Occipital lobe (tissue), 2 donors: Measurements from ENCODE around the gene LRTM2. TPM values are rescaled to one million over a fixed set of nuclear protein-coding genes. Genes with fewer than 3 reads are reported as not detected.
"Not testable (repeated sequence)": the region's sequence is repeated elsewhere in the genome, so short reads cannot be mapped to it uniquely, and the experiment has no call there.

Experiments used
- DNase-seq: peaks from one replicate; lab custom pipeline; 2025; lab: John Stamatoyannopoulos, UW
- total RNA-seq: library from RNA; depleted of rRNA; stranded (reverse); fragments of >200 nt; gene quantifications from one replicate; pipeline ENCODE4 v1.2.3, GENCODE V29; 2014

The LRTM2 gene
- total RNA-seq, 1 donor from 2014 or later, result 4.5 TPM

DNA sequence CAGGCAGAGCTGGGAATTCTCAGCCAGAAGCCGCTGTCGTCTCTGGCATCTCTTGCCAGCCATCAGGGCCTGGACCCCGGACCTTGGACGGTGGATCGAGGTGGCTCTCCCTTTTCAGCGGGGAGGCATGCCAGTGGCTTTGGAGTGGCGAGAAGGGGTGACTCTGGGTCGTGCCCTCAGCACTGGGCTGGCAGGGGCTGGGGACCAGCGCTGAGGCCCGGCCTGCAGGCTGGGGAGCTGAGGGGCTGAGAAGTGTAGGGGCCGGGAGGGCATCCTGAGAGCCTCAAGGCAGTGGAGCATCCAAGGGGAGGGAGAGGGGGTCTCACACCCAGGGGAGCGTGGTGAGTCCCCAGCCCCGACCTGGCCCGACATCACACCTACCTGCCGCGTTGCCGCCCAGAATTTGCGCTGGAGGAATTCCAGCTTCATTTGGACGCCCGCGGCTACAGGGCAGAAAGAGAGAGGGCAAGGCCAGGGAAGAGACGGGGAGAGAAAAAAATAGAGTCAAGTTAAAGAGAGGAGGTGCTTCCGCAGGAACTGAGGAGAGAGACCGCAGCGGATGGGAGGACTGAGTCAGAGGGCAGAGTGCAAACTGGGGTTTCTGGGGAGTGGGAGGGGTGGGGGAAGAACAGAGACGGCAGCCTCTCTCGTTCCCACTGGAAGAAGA is 9.0 kb upstream of the LRTM2 start:
- no peak for DNase-seq

DNA sequence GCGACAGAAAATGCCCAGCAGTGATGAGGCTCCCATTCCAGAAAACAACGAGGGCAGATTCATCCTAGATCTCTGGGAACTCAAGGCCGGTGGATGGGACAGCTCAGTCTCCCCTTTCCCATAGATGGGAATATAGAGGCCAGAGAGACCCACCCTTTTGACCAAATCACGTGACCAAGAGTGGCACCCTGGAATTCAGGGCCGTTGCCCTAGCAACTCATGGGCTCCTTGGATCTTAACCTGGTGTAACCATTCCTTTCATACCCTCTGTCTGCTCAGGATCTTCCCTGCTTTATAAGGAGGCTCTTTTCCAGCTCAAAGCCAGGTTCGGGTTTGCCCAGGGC is 8.4 kb upstream of the LRTM2 start:
- no peak for DNase-seq

DNA sequence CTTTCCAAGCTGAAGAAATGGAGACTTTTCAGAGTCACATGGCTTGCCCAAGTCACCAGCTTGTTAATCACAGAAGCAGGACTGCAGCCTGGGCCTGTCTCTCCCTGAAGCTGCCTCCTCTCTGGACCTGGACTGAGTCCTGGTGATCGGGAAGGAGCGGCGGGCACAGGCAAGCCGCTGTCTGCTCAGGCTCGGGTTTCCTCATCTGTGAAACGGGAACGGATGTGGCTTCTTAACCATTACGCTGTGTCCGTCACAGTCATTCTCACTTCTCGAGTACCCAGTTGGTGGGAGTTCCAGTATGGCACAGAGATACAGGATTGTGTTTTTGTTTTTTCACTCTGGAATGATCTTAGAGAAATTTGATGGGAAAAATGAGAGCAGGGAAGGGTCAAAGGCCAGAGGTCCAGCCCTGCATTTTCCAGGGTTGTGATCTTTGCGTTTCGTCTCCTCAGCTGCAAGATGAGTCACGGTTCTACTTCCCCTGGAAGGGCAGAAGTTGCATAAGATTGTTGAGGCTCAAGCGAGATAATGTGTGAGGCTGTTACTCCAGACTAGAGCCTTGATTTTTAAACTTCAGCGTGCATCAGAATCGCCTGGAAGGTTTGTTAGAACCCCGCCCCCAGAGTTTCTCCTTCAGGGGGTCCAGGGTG is 7.6 kb upstream of the LRTM2 start:
- no peak for DNase-seq

DNA sequence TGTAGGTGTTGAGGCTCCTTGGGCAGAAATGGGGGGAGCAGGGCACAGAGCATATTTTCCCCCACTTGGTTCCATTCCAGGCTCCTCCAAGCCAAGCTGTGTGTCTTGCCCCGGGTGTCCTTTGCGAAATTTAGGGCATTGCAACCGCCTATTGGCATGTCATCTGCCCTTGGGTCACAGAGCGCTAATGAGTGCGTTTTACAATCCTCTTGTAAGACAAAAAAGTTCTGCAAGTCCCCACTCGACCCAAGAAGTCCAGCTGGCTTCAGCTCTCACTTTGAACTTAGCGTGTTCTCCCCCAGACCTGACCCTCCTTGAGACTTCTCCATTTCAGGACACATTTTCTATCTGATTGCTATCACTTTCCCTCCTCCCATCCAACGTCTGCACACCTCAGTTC is 6.1 kb upstream of the LRTM2 start:
- no peak for DNase-seq

DNA sequence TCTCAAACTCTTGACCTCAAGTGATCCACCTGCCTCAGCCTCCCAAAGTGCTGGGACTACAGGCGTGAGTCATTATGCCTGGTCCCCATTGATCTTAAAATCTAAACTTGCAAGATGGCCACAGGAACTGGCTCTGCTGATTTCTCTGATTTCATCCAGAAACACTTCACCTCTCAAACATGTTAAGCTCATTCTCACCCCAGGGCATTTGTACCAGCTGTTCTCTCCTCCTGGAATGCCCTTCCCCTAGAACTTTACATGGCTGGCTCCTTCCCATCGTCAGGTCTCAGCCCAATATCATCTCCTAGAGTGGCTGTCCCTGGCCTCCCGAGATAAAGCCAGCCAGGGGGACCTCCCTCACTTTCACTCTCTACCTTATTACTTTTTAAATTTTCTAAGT is 5.3 kb upstream of the LRTM2 start:
- no peak for DNase-seq

DNA sequence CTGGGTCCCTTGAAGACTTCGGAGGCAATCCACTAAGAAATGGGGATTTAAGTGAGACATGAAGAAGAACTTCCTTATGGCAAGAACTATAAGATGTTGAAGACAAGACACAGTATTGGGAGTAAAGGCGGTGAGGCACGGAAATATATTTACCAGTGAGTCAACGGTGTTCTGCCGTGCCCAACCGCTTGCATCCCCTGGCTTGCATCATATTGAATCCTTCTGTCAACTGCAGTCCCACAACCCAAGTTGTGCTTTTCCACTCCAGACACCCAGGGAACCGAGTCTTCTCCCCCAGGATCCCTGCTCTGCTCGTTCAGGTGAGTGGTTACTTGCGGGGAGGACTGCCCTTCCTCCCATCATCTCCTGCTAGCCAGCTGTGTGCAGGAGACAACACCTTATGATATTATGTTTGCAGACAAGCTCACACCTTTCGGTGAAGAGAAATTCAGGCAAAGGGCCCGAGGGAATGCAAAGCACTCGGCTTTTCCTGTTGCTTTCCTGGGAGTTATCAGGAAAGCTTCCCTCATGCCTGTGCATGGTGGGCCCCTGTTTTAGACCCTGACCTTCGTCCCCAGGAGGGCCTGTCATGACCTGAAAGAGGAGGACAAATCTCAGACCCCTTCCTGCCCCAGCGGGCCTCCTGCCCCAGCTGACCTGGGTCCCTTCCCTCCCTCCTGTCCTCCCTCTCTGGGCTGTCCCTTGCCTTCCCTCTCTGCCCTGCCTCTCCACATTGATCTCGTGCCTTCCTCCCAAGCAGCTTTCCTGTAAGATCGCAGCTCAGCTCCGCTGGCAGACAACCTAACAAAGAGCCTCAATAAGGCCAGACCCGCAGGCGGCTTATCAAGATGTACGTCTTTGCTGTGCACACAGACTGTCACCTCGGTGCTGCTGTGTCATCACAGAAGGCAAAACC is 4.3 kb upstream of the LRTM2 start:
- no peak for DNase-seq

DNA sequence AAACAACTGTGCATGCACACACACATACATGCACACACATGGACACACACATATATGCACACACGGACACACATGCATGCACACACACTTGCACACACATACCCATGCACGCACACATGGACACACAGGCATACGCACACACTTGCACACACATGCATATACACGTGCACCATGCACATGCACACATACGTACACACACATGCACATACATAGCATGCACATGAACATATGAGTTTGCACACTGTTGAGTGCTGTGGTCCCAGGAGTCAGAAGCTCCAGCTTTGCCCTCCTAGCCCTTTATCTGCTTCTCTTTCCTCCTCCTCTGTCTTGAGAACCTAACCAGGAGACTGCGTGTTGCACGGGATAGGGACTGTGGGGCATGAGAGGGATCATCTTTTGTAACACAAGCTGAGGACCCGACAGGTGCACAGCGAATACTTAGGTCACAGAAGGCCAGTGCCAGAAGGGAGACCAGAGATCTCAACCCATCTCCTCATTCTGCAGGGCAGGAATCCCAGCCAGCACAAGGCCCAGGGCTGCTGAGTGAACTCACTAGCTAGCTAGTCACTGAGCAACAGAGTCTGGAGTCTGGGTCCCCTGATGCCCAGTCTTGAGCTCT is 3.5 kb upstream of the LRTM2 start:
- DNase-seq, result no peak

DNA sequence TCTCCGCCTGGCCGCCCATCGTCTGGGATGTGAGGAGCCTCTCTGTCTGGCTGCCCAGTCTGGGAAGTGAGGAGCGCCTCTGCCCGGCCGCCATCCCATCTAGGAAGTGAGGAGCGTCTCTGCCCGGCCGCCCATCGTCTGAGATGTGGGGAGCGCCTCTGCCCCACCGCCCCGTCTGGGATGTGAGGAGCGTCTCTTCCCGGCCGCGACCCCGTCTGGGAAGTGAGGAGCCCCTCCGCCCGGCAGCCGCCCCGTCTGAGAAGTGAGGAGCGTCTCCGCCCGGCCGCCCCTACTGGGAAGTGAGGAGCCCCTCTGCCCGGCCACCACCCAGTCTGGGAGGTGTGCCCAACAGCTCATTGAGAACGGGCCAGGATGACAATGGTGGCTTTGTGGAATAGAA is 2.4 kb upstream of the LRTM2 start:
- DNase-seq, result not testable (repeated sequence)

DNA sequence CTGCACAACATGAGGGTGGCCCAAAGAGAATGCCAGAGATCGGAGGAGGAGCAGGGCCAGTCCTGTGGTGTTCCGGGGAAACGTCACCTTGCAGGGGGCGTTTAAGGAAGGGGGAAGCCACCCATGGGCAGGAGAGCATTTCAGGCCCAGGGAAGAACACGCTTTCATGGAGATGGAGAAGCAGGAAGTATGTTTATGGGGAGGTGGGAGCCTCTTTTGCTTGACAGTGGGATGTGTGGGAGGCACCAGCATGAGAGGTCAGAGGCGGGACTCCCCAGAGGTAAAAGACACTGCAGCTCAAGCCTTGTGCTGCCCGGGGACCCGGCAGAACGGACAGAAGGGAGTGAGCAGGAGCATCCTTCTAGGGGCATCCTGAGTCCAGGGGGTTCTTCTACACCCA is 1.3 kb upstream of the LRTM2 start:
- no peak for DNase-seq

DNA sequence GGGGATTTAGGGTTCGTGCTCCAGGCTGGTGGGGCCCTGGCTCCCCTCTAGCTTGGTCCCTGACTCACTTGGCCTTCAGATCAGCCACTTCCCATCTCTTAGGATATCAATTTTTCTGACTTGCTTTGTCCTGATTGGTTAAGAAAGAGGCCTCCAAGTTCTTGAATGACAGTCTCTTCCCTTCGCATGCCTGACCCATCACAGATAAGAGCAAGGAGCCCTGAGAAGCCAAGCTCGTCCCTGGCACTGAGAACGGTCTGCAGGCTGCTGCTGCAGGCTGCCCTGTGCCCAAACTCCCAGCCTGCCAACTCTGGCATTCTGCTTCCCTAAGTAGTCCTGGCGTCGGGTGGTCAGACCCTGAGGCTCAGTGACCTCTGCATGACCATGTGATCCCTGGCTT is 794 bp upstream of the LRTM2 start:
- DNase-seq, result no peak

DNA sequence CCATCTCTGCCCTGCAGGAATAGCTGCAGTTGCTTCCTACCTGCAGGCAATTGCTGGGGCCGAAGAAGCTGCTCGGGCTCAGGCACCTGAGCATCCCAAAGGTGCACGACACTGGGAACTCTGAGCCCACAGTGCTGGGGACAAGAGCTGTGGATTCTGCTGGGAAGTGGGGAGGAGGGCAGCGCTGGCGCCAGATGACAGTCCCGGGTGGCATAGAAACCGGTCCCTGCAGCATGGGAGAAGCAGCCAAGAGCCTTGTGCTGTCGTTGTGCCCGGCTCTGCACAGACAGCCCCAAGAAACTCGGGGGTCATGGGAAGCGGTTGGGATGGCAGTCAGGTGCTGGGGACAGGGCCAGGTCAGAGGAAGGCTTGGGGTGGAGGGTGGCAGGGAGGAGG is 529 bp downstream of the LRTM2 start:
- no peak for DNase-seq

DNA sequence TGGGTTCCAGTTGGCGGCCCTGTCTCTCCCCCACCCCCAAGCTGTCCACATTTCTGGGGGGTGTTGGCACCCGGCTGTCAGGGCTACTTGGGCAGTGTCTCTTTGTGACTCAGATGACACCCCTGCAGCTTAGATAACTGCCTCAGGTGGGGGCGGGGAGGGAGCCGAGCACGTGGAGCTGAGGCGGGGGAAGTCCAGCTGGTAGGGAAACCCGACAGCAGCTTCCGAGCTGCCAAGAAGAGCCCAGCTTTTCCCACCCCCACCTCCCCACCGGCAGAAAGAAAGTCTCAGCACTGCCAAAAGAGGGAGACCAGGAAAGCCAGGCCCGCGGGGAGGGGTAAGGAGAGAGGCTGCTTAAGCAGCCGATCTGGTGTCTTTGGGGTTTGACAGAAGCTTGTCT is 1.4 kb downstream of the LRTM2 start:
- peak; percentile 56 for DNase-seq

DNA sequence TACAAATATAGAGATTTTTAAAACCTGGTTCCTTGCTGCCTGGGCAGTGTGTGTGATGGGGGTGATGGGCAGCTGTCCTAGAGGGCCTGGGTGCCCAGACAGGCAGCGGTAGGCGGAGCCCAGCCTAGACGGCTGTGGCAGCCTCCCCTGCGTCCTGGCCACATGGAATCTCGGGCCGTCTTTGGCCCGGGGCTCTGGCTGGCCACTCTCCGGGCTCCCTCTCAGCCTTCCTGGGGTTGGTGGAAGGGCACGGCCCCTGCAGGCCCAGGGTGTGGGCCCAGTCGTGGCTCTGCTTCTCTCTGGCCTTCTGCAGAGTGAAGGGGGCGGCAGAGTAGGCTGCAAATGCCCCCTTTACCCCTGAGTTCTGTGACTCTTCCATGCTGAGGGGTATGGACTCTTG is 2.3 kb downstream of the LRTM2 start:
- DNase-seq, result no peak

DNA sequence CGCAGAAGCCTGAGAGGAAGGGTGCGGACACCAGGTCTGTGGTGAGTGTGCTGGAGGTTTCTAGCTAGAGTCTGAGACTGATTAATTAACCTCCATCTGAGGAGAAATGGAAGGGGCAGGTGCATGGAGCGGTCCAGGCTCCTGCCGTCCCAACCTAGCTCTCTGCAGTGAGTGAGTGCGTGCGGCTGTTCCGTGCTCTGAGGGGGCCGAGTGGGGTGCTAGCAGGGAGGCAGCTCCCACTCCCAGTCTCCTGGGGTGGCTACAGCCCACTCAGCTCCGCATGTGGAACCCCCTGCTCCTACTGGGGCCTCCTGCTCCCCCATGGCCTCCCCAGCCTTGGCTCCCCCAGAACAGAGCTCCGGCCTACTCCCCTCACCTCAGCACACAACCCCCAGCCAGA is 2.9 kb downstream of the LRTM2 start:
- no peak for DNase-seq

DNA sequence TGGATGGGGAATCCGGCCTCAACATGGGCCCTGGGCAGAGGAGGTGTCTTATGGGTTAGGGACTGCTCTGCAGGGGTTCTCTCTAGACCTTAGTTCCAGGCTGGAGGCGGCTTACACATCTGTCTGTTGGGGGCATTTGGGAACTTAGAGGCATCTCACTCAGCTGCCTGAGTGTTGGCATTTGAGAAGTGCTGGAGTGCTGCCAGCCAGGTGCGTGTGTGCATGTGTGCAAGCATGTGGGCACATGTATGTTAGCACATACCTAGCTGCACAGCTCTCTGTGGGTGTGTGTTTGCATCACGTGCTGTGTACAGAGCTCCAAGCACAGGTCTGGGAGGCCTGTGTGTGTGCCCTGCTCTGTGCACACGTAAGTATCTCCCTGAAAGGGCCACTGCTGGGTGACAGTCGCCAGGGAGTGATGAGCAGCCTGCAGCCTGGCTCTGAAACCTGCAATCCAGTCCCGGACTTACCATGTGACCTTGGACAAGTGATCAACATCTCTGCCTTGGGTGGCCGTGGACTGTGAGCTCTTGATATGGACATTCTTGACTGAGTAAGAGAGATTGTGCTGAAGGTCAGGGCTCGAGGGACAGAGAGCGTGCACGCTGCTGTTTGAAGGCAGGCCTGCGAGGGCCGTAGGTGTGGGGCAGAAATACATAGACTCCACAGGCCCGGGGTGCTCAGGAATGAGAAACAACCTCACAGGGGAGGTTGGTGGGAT is 5.2 kb downstream of the LRTM2 start:
- no peak for DNase-seq

DNA sequence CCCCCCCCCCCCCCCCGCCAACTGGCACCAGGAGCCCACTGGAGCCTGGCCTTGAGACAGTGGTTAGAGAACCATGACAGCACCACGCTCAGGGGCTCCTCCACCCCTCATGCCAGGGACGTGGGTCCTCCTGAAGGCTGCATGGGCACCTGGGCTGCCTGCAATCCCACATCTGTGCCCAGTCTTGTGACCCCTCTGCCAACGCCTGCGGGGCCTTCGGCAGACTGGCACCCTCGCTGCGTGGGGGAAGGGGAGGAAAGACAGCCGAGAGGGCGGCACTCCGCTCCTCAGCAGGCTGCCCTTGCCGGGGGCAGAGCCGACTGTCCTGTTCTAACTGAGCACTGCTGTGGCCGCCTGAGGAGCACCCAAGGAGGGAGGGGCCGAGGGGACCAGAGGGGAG is 6.0 kb downstream of the LRTM2 start:
- no peak for DNase-seq

DNA sequence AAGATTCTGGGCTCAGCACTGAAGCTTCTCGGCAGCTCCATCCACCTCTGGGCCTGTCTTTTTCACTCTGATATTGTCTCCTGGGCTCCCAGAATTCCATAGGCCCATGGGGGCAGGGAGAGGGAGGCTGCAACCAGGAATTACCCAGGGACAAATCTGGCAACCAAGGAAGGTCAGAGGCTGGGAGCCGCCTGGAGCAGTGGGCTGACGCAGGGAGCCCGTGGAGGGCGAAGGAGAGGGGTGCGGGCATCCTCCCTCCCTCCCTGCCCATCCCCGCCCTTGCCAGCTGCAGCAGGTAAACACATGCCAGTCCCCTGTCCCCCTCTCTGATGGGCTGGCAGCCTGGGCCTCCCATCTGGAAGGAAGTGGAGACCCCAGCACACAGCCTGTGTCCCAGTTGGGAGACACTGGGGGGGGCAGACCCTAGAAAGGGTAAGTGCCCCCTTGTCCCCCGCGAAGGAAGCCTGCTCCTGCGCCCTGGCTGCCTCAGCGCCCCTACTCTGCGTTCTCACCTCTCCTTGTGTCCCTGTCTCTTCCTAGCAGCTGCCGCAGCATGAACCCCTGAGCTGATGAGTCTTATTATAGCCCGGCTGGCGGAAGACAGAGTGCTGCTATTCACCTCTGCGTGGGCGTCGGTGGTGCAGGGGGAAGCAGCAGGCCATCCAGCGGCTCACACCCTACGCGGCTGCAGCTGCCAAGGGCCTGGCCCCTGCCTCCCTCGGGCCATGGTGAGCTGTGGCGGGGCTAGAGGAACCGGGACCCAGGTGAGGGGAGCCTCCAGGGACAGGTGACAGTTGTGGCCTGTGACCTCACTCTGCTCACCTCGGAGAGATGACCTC is 6.7 kb downstream of the LRTM2 start:
- DNase-seq, result no peak

DNA sequence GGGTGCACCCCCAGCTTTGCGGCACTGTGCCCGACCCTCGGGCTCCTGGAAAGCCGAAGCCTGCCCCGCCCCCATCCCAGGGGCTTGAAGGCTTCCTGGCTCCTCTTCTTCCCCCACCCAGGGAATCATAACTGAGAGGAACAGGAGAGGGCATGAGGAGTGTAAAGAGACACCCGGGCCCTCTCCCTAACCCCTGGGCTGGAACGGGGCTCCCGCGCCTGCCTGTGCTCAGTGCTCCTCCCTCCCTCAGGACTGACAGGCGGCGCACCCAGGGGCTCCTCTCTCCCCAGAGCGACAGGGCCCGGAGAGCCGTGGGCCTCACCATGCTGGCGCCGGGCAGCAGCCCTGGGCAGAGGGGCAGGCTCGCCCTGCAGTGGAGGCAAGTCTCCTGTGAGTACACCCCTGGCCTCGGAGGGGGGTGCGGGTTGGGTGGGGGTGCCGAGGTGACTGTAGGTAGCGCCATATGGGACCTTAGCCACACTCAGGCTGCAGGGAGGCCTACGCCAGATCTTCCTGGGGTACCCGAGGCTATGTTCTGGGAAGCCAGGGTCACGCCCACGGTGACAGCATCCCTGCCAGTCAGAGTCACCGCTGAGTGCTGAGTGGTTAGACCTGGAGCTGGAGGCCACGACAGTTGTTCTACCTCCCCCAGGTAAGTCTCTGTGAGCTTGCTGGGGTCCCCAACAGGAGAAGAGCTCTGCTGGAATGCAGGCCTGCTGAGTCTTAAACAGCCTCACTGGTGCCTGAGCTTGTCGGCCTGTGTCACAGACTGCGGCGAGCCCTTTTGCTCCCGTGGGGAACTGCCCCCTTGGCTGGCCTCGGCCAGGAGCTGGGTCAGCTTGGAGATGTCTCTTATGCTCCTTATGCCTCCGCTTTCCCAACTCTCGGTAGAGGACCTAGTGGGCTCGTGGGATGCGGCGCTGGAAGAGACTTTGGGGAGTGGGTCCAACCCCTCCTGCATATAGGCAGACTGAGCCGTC is 7.8 kb downstream of the LRTM2 start:
- no peak for DNase-seq

DNA sequence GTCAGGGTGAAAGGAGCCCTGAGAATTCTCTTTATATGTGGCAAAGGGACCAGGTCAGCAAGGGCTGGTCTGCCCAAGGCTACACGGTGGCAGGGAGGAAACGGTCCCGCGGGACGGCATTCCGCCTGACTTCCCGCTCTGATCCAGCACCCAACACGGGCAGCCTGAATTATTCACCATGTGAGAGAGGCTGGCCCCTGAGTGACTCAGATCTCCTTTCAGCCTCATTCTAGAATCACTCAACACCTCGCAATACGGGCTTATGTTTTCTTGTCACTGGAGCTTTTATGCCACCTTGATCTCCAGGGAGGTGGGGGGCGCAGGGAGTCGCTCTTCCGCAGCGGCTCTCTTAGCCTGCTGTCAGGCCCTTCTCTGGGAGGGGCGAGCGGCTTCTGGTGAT is 8.5 kb downstream of the LRTM2 start:
- no peak for DNase-seq
